HG03442 (cell line): ENCODE data around the gene RELL1.
"Not testable (repeated sequence)": the region's sequence is repeated elsewhere in the genome, so short reads cannot be mapped to it uniquely, and the experiment has no call there.

Experiments used
- ATAC-seq: cut with Tn5 transposase; IDR thresholded peaks from one replicate; pipeline ENCODE4 v1.9.1; 2021; ENCODE audit warnings: mild to moderate bottlenecking, moderate library complexity; ENCODE audit not compliant: unreplicated experiment

RELL1 gene

DNA sequence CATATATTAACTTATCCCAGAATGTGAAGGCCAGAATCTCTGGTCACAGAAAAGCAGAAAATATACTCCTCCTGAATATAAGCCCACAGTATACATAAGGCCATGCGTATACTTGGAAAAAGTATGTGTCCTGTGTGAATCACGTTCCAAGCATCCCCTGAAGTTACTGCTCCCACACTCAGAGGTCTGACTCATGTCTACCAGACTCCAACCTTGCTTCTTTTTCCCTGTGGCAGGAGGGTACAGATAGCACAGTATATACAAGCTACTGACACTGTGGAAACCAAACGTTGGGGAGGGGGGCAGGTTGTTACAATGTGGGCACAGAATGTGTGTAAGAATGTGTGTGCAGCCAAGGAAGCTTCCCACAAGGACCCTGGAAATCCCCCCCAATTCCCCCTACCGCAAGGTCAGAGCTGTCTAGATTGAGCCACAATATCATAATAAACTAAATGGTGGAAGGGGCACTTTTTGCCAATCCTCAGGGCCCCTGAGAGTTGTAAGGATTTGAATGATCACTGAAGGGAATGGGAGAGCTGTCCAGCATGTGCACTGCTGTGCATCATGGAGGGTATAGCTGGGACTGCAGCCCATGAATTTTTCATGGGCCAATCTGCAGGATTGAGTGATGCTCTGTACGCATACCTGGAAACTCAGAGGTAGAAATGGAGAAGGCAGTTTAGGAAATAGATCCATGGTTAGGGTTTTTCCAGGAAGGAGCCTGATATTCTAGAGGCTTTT lies 7.4 kb upstream of the RELL1 start:
- no peak for ATAC-seq

GRCh38 chr4:37693030-37693429 lies 6.9 kb upstream of the RELL1 start:
- ATAC-seq = no peak

DNA sequence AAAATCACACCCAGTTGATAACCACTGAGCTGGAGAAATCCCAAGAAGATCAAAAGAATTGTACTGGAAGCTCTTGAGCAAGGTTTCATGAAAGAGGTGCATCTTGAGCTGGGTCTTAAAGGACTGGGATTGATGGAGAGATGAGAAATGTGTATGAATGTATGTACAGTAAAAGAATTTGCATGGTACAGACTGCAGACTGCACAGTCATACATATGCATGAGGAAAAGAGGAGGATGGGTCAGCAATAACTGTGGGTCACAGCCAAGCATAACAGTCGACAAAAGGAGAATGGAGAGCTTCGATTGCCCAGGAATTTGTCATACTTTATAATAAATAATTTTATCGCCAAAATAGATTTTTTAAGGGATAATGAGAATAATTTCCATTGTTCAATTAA lies 4.8 kb upstream of the RELL1 start:
- ATAC-seq = no peak

DNA sequence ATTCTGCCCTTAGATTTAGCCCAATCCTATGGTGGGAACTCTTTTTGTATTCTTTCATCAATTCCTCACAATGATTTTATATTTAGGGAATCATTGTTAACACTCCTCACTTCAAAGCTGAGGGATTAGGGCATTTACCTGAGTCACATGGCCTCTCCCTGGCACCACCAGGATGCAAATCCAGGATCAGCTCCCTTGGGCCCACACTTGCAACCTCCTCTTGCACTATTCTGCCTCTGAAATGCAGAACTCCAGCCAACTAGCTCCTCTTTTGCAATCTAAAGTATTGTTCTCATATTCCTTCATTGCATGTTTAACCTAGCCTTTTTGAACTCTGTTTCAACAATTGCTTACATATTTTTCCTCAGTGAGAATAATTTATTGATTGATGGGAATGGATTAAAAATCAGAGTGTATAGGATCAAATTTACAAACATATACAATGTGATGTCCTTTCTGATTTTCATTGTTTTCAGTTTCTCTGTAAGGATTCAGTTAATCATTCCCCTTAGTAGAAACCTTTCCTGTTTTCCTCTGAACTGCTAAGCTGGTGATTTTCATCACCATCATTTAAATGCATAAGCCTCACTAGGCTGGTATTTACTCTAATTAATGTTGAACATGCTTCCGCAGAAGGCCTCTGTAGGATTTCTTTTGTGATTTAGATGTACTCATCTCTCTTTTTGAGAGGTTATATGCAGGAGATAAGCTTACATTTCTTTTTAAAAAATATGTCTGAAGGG lies 3.3 kb upstream of the RELL1 start:
- ATAC-seq = no peak

DNA sequence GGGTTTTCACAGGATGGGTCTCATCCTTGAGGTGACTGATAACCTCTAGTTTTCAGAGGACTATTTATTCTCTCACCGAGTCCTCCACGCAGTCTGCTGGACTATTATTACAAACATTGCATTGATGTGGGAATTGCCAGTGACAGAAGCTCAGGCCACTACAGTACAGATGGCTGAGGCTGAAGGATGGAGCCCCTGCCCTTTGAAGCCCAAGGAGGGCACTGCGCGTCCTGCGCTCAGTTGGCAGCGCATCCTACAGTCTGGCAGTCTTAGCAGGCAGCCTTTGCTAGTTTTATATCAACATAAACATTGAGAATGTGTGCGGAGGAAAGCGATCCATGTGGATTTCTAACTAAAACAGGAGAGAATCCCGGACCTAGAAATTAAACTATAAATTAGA lies 1.5 kb upstream of the RELL1 start:
- ATAC-seq = no peak

GRCh38 chr4:37687194-37687562 lies 1.0 kb upstream of the RELL1 start:
- ATAC-seq = no peak

GRCh38 chr4:37685823-37686372 lies 278 bp downstream of the RELL1 start:
- ATAC-seq = peak; percentile 16

- no peak for ATAC-seq
These were observed 884 bp downstream of the RELL1 start for GRCh38 chr4:37685161-37685822.

- no peak for ATAC-seq
These were observed 2.0 kb downstream of the RELL1 start for GRCh38 chr4:37684154-37684553.

DNA sequence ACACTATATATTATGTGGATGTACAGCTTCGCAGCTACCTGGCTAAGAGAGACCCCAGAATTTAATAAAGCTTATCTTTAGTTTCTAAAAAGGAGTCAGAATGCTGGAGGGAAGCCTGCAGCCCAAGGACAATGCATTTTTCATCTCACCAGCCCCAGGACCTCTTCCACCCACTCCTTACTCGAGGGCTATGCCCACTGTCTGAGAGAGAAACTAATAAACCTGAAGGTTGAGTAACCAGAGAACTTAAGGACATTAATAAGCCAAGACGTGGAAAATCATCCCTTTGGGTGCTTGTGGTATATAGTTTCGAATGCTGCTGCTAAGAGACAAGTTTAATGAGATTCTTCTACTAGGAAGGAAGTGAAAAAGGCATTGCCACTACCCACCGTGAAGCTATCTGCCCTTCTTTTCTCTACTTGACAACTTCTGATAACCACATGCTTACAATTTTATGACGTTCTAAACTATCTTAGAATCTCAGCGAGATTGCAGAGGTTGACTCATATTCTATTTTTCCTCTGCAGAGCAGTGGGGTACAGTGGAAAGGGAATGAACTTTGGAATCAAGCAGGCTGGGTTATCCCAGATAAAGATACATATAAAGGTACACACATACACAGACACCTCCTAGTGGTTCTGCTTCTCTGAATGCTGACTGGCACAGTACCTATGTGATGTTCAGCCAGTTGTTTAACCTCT lies 3.3 kb downstream of the RELL1 start:
- ATAC-seq = peak; percentile 28

DNA sequence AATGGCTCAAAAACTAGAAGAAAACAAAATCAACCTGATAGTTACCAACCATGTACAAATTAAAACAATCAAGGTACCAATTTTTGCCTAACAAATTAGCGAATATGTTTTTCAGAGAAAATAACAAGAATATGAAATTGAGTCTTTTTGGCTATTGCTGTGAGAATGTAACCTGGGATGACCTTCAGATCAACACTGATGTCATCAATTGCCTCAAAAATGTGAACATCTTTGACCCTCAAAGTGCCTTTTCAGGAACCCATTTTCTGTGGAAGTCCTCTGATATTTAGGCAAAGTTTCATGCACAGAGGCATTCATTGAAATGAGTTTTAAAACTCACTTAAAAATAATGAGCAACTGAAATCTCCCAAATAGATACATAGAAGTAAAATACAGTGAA lies 6.1 kb downstream of the RELL1 start:
- no peak for ATAC-seq

DNA sequence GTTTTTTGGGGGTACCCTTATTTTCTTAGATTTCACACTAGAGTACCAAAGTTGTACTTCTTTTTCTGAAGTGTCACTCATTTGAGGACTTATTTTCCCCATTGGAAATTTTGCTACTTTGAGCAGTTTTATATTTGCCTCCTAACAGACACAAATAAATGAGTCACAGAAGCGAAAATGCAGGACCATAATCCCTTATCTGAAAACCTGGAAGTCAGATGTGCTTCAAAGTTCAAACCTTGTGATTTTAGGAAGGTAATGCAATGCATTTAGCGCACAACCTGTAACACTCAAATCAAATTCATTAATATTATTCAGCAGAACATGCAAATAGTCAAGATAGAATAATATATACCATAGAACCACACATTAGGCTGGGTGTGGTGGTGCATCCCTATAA lies 6.9 kb downstream of the RELL1 start:
- no peak for ATAC-seq

GRCh38 chr4:37678624-37679023 lies 7.6 kb downstream of the RELL1 start:
- no peak for ATAC-seq

DNA sequence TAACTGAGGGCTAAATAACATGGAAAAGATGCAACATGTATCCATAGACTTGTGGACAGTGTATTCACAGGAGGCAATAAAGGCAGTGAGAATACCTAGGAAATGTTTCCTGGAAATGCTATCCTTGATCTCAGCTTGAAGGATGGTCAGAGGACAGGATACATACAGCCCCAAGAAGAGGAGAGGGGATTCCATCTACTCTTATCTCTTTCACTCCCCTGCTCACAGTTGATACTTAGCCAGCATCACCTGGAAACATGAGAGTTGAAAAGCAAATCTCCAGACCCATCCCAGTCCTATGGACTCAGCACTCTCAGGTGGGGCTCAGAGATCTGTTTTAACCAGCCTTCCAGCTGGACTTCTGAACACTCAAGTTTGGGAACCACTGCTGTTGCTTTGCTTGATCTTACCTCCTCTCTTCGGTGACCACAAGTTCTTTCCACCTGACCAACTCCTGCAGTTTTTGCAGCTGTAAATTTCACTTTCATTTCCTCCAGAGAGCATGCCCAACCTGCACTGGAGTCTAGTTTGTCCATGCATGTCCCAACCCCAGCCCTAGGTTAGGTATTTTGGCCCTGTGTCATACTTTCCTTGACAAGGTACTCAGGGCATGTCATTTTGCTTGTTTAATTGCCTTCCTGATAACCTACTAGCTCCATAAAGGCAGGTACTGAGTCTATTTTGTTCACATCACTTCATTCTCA lies 10.4 kb downstream of the RELL1 start:
- peak; percentile 88 for ATAC-seq

GRCh38 chr4:37674439-37674838 lies 11.7 kb downstream of the RELL1 start:
- ATAC-seq = no peak

DNA sequence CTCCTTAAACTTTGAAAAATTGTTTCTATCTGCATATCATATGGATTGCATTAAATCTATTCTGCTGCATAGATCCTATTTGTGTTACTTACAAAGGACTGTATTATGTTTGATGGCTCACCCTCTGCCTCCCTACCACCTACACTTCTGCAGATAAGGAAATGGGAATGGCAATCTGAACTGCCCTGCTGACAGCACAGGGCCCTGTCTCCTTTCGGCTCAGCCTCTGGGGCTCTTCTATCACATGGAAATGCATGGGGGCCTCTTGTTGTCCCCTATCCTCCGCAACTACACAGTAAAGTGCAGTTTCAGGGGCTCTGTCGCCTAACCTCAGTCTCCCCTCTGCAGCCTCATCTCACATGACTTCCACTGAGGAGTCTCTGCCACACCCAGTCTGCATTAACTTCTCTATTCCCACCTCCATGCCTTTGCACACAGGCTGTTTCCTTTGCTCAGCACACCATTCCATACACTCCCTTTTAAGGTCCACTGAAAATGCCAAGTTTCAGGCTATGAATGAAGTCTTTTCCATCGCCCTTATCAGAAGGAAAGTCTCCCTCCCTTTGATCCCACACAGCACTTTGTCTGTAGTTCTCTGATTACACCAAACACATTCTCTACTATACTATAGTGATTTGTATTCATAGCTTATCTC lies 12.5 kb downstream of the RELL1 start:
- ATAC-seq = no peak

- no peak for ATAC-seq
These were observed 15.1 kb downstream of the RELL1 start for GRCh38 chr4:37671072-37671471.

DNA sequence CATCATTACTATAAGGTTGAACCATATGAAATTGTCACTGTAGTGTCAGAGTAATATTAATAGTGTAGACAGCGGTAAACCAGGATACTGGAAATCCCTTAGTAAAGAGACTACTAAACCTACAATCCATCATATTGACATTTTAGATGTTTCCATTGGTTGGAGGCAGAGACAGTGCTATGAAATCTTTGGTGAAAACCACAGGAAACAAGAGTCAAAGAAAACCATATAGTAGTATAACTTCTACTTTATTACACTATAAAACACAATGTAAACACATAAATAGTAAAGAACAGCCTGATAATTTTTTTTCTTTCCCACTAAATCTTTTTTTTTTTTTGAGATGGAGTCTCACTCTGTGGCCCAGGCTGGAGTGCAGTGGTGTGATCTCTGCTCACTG lies 15.9 kb downstream of the RELL1 start:
- ATAC-seq = no peak

- ATAC-seq = not testable (repeated sequence)
These were observed 17.1 kb downstream of the RELL1 start for GRCh38 chr4:37669124-37669523.
